GM23248 (cell line): Measurements from ENCODE around the gene SYNGR1. TPM values are rescaled to one million over a fixed set of nuclear protein-coding genes. Genes with fewer than 3 reads are reported as not detected.

Source experiments
- DNase-seq: peaks from one replicate; pipeline ENCODE4 v3.0.0-alpha.2; 2015
- H2AFZ ChIP-seq: fragments of 200-600 bp; sonication (generic); 2 replicates; pipeline ENCODE4 v1.6.1; 2016; ENCODE audit warnings: antibody characterized with exemption
- H3F3A ChIP-seq: fragments of 200-600 bp; sonication (generic); 2 replicates; pipeline ENCODE4 v1.6.1; 2016; ENCODE audit warnings: mild to moderate bottlenecking, antibody characterized with exemption, mixed run types; ENCODE audit not compliant: insufficient read depth
- H3K27ac ChIP-seq: fragments of 200-600 bp; sonication (generic); 2 replicates; pipeline ENCODE4 v1.5.1; 2016; ENCODE audit warnings: mild to moderate bottlenecking
- H3K27me3 ChIP-seq: fragments of 200-600 bp; sonication (generic); replicated peaks from 2 replicates; pipeline ENCODE4 v1.6.1; 2016; ENCODE audit warnings: mild to moderate bottlenecking; ENCODE audit not compliant: insufficient read depth
- H3K36me3 ChIP-seq: fragments of 200-600 bp; sonication (generic); 2 replicates; pipeline ENCODE4 v1.6.1; 2016; ENCODE audit warnings: low read depth, mild to moderate bottlenecking
- H3K4me1 ChIP-seq: fragments of 200-600 bp; sonication (generic); 2 replicates; pipeline ENCODE4 v1.6.1; 2016; ENCODE audit warnings: mild to moderate bottlenecking; ENCODE audit not compliant: insufficient read depth
- H3K4me2 ChIP-seq: fragments of 200-600 bp; sonication (generic); one replicate; pipeline ENCODE4 v1.6.1; 2016; ENCODE audit warnings: mild to moderate bottlenecking; ENCODE audit not compliant: unreplicated experiment
- H3K4me3 ChIP-seq: fragments of 200-600 bp; sonication (generic); 2 replicates; pipeline ENCODE4 v1.5.1; 2016; ENCODE audit warnings: mild to moderate bottlenecking
- H3K79me2 ChIP-seq: fragments of 200-600 bp; sonication (generic); 2 replicates; pipeline ENCODE4 v1.6.1; 2016; ENCODE audit warnings: mild to moderate bottlenecking; ENCODE audit not compliant: insufficient read depth
- H3K9ac ChIP-seq: fragments of 200-600 bp; sonication (generic); 2 replicates; pipeline ENCODE4 v1.6.1; 2016; ENCODE audit warnings: mild to moderate bottlenecking
- H3K9me2 ChIP-seq: fragments of 200-600 bp; sonication (generic); 2 replicates; pipeline ENCODE4 v1.6.1; 2016; ENCODE audit warnings: mixed run types, mild to moderate bottlenecking, moderate library complexity; ENCODE audit not compliant: insufficient read depth
- H3K9me3 ChIP-seq: fragments of 200-600 bp; sonication (generic); one replicate; pipeline ENCODE4 v1.6.1; 2017; ENCODE audit warnings: low read depth
- H4K20me1 ChIP-seq: fragments of 200-600 bp; sonication (generic); 2 replicates; pipeline ENCODE4 v1.6.0; 2016; ENCODE audit not compliant: insufficient read depth
- EZH2 ChIP-seq: fragments of 200-600 bp; sonication (generic); IDR thresholded peaks from 2 replicates; pipeline ENCODE4 v1.6.1; 2018; ENCODE audit warnings: antibody characterized with exemption, mild to moderate bottlenecking; ENCODE audit not compliant: insufficient read depth, poor library complexity, severe bottlenecking
- EZH2phosphoT487 ChIP-seq: fragments of 200-600 bp; sonication (generic); IDR thresholded peaks from 2 replicates; pipeline ENCODE4 v1.6.1; 2018; ENCODE audit warnings: antibody characterized with exemption, moderate library complexity, mild to moderate bottlenecking, low read depth; ENCODE audit not compliant: insufficient read depth
- WGBS, 2 experiments: methylation state at CpG; one replicate each; pipeline ENCODE4 v1.1.6; 2015 to 2017; ENCODE audit warnings: low lambda C conversion rate in 2 of 2, low coverage in 1 of 2; ENCODE audit errors: missing lambda C conversion rate in 2 of 2; 5-methylcytosine and 5-hydroxymethylcytosine counted together
- in situ Hi-C: fragments of 300-500 bp; cut with MboI; formaldehyde crosslinking; loops from 2 replicates; pipeline ENCODE4 v1.15.0; 2020
- polyA plus RNA-seq: library from polyadenylated mRNA; unstranded; fragments of >200 nt; fragmentation: Nextera tagmentation; extraction: Ambion mirVana; gene quantifications from 2 replicates; pipeline ENCODE4 v1.2.1, GENCODE V29; 2016
- total RNA-seq: library from RNA; depleted of rRNA; stranded (reverse); fragments of >200 nt; shearing (Covaris generic); gene quantifications from 2 replicates; pipeline ENCODE4 v1.2.3, GENCODE V29; 2014; rRNA removed

Gene SYNGR1
- total RNA-seq = 5.2 and 6.1 TPM in 2 replicates
- 20.3 and 23.2 TPM in 2 replicates for polyA plus RNA-seq

- Histone ChIP-seq H3K36me3 (no peaks in the 10 kb centered on the region), H3K9me3 (no peaks in the 10 kb centered on the region), H3K27ac (no peak within 1 kb of the TSS), H3F3A (no peaks in the 10 kb centered on the region), H3K27me3 (no peaks in the 10 kb centered on the region), H3K79me2 (no peaks in the 10 kb centered on the region), H3K4me2 (peak within 1 kb of the TSS; percentile 84), H2AFZ (peak within 1 kb of the TSS; percentile 92), H3K9ac (peak within 1 kb of the TSS; percentile 61), H3K4me3 (peak within 1 kb of the TSS; percentile 75), H3K9me2 (no peaks in the 10 kb centered on the region), H4K20me1 (no peaks in the 10 kb centered on the region), H3K4me1 (no peaks in the 10 kb centered on the region; the same call in 1 of the 2 replicates)
- DNase-seq = peak; percentile 51
- WGBS, 2 experiments = 2 to 3% methylated on average over 22 to 57 of the region's 87 CpGs
- in situ Hi-C loops = no loop called here
- TF ChIP-seq EZH2phosphoT487 (no peak), EZH2 (no peak)
These were observed at the start of gene SYNGR1 for GRCh38 chr22:39349967-39350726. TSS of gene SYNGR1 (plus strand) at chr22:39349991. CDS start at chr22:39350011, 20 bp downstream.

- in situ Hi-C loops = loop anchor here (25.0 kb wide), 1 partner anchor 288 kb away; the partner anchor contains the start of genes APOBEC3C and APOBEC3D
- Histone ChIP-seq H3K27ac (no peak overlapping the region), H3K9ac (no peak overlapping the region), H3K4me3 (no peak overlapping the region), H4K20me1 (no peaks in the 10 kb centered on the region), H3K9me3 (no peaks in the 10 kb centered on the region), H3K9me2 (no peaks in the 10 kb centered on the region), H3K4me1 (no peaks in the 10 kb centered on the region), H2AFZ (peak overlapping the region; percentile 42; the same call in 1 of the 2 replicates), H3K36me3 (no peaks in the 10 kb centered on the region), H3K27me3 (no peaks in the 10 kb centered on the region), H3K79me2 (no peaks in the 10 kb centered on the region), H3K4me2 (peak overlapping the region; percentile 11), H3F3A (no peaks in the 10 kb centered on the region)
- WGBS, 2 experiments = 15 to 16% methylated on average over 15 to 19 of the region's 19 CpGs
- TF ChIP-seq EZH2 (no peak), EZH2phosphoT487 (no peak)
- peak; percentile 25 for DNase-seq
These were observed 49.5 kb upstream of the SYNGR1 start for GRCh38 chr22:39300186-39300830.

- H3K79me2 ChIP-seq = no peaks in the 10 kb centered on the region
- no peak overlapping the region for H3K4me3 ChIP-seq
- no peaks in the 10 kb centered on the region for H3K9me3 ChIP-seq
- no peak overlapping the region for H3K9ac ChIP-seq
- no peaks in the 10 kb centered on the region for H3K9me2 ChIP-seq
- in situ Hi-C loops = loop anchor here (25.0 kb wide), 1 partner anchor 289 kb away; the partner anchor contains the start of genes APOBEC3C and APOBEC3D
- H4K20me1 ChIP-seq = no peaks in the 10 kb centered on the region
- H3K4me1 ChIP-seq = no peaks in the 10 kb centered on the region
- no peak overlapping the region for H3K27ac ChIP-seq
- TF ChIP-seq EZH2 (no peak), EZH2phosphoT487 (no peak)
- H2AFZ ChIP-seq = no peak overlapping the region
- no peak overlapping the region for H3K4me2 ChIP-seq
- H3K27me3 ChIP-seq = no peaks in the 10 kb centered on the region
- no peaks in the 10 kb centered on the region for H3F3A ChIP-seq
- no peaks in the 10 kb centered on the region for H3K36me3 ChIP-seq
- WGBS, 2 experiments = 89 to 91% methylated on average over 9 of the region's 9 CpGs
- no peak for DNase-seq
These were observed 48.7 kb upstream of the SYNGR1 start for GRCh38 chr22:39301108-39301507.

GRCh38 chr22:39301926-39302325 lies 47.9 kb upstream of the SYNGR1 start:
- Histone ChIP-seq H3K4me1 (no peaks in the 10 kb centered on the region), H3K27me3 (no peaks in the 10 kb centered on the region), H3K9ac (no peak overlapping the region), H3F3A (no peaks in the 10 kb centered on the region), H2AFZ (no peak overlapping the region), H3K9me3 (no peaks in the 10 kb centered on the region), H3K4me2 (no peak overlapping the region), H3K79me2 (no peaks in the 10 kb centered on the region), H3K27ac (no peak overlapping the region), H4K20me1 (no peaks in the 10 kb centered on the region), H3K4me3 (no peak overlapping the region), H3K9me2 (no peaks in the 10 kb centered on the region), H3K36me3 (no peaks in the 10 kb centered on the region)
- 71 to 79% methylated on average over 7 of the region's 7 CpGs for WGBS, 2 experiments
- TF ChIP-seq EZH2phosphoT487 (no peak), EZH2 (no peak)
- in situ Hi-C loops = loop anchor here (25.0 kb wide), 1 partner anchor 290 kb away; the partner anchor contains the start of genes APOBEC3C and APOBEC3D
- DNase-seq = no peak
